G401 (cell line): ENCODE measurements around the gene ACSM2B. TPM values are rescaled to one million over a fixed set of nuclear protein-coding genes. Genes with fewer than 3 reads are reported as not detected.
"Not testable (repeated sequence)": the region's sequence is repeated elsewhere in the genome, so short reads cannot be mapped to it uniquely, and the experiment has no call there.

Experiments used
- DNase-seq: peaks from one replicate; pipeline ENCODE4 v3.0.0-alpha.2; 2015; ENCODE audit warnings: low spot score
- in situ Hi-C: cut with HindIII; loops from 2 replicates; pipeline ENCODE4 v1.10.0; 2016; ENCODE audit warnings: low sequenced_read_pairs, mixed read lengths
- total RNA-seq: library from RNA; depleted of rRNA; stranded (reverse); fragments of >200 nt; shearing (Covaris generic); gene quantifications from 2 replicates; pipeline ENCODE4 v1.2.3, GENCODE V29; 2014; rRNA removed

Gene ACSM2B, protein sequence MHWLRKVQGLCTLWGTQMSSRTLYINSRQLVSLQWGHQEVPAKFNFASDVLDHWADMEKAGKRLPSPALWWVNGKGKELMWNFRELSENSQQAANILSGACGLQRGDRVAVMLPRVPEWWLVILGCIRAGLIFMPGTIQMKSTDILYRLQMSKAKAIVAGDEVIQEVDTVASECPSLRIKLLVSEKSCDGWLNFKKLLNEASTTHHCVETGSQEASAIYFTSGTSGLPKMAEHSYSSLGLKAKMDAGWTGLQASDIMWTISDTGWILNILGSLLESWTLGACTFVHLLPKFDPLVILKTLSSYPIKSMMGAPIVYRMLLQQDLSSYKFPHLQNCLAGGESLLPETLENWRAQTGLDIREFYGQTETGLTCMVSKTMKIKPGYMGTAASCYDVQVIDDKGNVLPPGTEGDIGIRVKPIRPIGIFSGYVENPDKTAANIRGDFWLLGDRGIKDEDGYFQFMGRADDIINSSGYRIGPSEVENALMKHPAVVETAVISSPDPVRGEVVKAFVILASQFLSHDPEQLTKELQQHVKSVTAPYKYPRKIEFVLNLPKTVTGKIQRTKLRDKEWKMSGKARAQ
- total RNA-seq, result not detected in 2 replicates

DNA sequence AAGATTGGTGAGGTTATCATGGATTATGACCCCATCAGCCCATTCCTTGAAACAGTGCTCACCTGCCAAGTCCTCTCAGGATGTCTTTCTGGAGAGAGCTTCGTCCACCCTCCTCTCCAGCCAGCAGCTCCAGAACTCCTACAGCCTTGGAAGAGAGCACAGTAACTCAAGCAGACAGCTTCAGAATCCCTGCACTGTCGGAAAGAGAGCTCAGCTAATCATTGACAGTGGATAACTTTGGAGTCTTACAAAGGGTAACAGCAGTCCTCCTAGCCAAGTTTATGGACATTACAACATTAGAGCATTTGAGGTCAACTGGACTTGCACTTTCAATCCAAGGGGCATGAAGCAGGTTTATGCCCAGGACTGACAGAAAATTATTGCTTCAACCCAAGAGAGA, at the start of gene ACSM2B:
ACSM2B (minus strand) TSS at position 223 of the 400 bp plus-strand sequence. CDS start 11,522 bp downstream, outside the sequence.
- DNase-seq, in situ Hi-C loops: not testable (repeated sequence)

DNA sequence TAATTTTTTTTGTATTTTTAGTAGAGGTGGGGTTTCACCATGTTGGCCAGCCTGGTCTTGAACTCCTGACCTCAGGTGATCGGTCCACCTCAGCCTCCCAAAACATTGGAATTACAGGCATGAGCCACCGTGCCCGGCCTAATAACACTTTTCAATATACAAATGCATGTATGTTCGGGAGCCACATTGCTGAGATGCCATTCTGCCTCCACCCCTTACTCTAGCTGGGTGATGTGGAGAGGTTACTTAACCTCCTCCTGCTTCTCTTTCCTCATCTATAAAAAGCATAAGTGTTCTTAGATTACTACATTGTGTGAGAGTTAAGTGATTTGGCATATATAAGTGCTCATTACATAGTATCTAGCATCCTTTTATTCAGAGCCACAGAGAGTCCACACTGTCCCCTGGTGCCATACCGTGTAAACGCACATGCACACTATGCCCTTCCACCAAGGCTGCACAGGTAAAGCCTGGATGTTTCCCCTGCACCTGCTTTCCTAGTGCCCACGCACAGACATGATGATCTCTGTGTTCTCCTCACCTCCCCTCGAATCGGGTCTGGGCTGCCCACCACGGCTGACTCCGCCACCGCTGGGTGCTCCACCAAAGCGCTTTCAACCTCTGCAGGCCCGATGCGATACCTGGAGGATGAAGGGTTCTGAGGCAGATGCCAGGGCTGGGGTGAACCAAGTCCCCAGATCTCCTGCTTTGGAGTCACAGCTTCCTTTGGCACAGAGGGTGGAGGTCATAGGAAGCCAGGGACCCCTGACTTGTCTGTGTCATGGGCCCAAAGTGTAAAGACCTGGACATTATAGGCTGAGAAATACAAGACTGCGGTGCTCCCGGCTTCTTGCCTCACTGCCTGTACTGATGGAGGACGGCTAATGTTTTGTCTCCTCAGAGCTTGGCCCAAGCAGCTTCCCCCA, 49.0 kb upstream of the ACSM2B start:
- in situ Hi-C loops, result no loop called here
- no peak for DNase-seq

DNA sequence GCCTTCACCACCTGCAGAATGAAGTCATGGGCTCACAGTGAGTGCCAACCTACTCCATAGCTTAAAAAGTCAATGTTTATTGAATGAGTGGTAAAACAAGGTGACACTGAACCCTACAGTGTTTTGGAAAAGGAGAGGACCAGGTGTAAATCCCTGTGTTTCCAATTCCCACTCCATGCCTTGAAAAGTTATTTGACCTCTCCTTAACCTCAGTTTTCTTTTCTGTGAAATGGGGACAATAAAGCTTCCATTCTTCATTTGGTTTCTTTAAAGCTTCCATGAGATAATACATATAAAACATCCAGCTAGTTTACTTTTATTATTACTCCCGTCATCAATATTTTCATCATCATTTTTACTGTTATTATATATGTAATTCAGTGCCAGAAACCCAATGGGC, 48.0 kb upstream of the ACSM2B start:
- in situ Hi-C loops, result no loop called here
- DNase-seq, result no peak

DNA sequence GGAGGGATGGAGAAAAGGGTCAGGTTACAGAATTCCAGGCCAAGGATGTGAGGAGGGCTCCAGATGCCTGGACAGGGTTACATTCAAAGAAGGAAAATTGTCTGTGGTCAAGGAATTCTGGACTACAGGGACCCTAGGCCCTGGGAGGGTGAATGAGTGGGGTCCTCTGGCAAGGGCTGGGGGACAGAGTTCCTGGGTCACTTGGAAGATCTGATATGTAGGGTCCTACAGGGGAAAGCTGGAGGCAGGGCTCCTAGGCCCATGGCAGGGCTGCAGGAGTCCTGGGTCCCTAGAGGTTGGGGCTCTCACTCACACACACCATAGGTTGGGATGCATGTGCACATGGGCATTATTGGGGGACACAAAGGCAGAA, 46.3 kb upstream of the ACSM2B start:
- in situ Hi-C loops, result no loop called here
- DNase-seq, result no peak

DNA sequence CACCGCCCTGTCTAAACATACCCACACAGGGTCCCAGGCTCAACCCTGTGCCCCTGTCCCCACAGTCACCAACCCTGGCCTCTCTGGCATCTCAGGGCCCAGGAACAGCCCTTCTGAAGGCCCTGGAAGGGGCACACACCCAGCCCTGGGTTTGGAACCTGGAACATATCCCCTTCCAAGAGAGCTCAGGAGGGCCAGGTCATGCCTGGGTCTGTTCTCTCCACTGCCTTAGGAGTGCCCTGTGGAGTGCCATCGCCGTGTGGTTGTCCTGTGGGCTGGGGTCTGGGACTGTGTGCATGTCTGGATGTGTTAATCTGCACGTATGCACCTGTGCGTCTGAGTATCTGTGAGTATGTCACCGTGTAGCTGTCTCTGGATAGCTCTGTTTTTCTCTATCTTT, 45.2 kb upstream of the ACSM2B start:
- no peak for DNase-seq
- in situ Hi-C loops, result no loop called here

DNA sequence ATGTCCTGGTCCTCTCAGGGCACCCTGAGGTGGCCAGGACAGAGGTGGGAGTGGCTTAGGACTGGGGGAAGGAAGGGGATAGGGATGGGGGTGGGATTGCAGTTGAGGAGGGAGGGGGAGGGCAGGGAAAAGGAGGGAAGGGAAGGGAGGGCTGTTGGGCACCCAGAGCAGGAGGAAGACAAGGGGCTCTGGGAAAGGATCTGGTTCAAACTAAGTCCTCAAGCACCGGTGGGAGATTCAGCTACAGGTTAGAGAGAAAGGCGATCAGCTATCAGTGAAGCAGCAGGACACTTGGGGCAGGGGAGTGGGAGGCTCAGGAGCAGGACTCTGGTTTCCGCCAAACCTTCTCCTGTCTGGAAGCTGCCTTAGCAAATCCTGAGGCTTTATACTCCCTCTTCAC, 44.6 kb upstream of the ACSM2B start:
- DNase-seq, result no peak
- in situ Hi-C loops, result no loop called here

- in situ Hi-C loops, result no loop called here
- no peak for DNase-seq
Observed at GRCh38 chr16:20620003-20620402, 43.8 kb upstream of the ACSM2B start.

DNA sequence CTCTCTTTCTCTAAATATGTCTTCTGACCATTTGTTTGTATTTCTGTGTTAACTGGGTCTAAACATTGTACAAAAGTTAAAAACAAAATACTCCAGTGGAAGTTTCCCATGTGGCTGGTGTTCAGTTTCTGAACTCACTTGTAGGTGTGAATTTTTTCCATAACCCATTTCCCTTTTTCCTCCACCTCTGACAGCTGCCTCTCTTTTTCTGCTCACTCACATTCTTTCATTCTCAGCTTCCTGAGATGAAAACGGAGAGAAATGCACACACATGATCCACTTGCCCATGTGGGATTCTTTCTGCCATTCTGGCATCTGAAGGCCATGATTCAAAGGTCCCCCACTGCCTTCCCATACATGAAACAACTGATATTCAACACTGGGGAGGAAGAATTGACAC, 41.1 kb upstream of the ACSM2B start:
- DNase-seq, result no peak
- in situ Hi-C loops, result no loop called here

GRCh38 chr16:20614186-20615141, 38.3 kb upstream of the ACSM2B start:
- no peak for DNase-seq
- in situ Hi-C loops, result no loop called here

GRCh38 chr16:20613481-20614185, 37.5 kb upstream of the ACSM2B start:
- no peak for DNase-seq
- in situ Hi-C loops, result no loop called here

DNA sequence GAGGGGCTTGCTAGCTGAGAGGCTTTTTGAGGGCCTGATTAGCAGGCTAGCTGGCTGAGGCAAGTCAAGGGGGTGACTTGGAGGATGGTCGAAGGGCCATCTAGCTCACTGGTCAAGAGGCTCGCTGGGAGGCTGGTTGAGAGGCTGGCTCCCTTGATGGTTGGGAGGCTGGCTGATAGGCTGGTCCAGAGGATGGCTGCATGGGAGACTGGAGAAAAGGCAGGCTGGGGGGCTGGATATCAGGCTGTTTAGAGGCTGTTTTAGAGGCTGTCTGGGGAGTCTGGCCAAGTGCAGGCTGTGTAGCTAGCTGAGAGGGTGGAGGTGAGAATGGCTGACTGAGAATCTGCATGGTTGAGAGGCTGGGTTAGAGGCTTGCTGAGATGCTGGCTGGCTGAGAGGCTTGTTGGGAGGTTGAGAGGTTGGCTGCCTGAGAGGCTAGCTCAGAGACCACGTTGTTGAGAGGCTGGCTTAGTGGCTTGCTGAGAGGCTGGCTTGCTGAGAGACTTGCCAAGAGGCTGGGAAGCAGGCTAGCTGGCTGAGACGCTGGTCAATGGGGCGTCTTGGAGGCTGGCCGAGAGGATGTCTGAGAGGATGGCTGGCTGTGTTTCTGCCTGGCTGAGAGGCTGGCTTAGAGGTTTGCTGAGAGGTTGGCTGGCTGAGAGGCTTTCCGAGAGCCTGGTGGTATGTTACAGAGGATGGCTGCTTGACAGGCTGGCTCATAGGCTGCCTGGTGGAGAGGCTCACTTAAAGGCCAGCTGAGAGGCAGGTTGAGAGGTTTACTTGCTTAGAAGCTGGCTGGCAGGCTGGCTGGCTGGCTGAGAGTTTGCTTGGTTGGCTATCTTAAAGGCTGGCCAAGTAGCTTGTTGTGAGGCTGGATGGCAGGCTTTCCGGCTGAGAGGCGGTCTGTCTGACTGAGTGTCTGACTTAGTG, 36.6 kb upstream of the ACSM2B start:
- DNase-seq, result peak; percentile 77
- in situ Hi-C loops, result no loop called here

GRCh38 chr16:20611975-20612481, 35.9 kb upstream of the ACSM2B start:
- DNase-seq, result peak; percentile 89
- in situ Hi-C loops, result no loop called here

- in situ Hi-C loops, result no loop called here
- peak; percentile 98 for DNase-seq
Observed at GRCh38 chr16:20611350-20611902, 35.3 kb upstream of the ACSM2B start.

DNA sequence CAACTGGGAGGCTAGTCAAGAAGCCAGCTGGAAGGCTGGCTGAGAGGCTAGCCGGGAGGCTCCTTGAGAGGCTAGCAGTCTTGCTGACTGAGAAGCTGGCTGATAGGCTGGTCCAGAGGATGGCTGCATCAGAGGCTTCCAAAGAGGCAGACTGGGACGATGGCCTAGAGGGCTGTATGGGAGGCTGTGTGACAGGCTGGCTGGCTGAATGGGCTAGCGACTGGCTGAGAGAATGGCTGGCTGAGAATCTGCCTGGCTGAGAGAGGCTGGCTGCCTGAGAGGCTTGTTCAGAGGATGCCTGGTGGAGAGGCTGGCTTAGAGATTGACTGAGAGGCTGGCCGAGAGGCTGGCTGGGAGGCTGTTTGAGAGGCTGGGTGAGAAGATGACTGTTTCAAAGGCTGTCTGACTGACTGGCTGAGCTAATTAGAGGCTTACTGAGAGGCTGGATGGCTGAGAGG, 34.8 kb upstream of the ACSM2B start:
- DNase-seq, result no peak
- in situ Hi-C loops, result no loop called here

GRCh38 chr16:20610211-20610891, 34.2 kb upstream of the ACSM2B start:
- in situ Hi-C loops, result no loop called here
- DNase-seq, result peak; percentile 57

DNA sequence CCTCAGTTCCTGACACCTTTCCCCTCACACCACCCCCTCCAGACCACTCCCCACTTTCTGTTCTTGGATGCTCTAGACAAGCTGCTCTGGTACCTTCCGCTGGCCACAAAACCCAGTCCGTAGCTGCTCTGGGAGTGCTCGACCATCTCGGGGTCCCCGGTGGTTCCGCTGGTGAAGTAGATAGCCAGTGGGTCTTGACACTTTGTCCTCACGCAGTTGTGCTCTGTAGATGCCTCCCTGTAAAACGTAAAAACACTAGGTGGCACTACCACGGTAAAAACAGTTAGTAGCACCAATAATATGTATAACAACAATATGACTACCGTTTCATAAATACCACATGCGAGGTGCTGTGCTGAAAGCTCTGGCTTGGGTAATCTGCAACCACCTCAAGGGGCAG, 26.0 kb upstream of the ACSM2B start:
- in situ Hi-C loops, DNase-seq: not testable (repeated sequence)
